ENCODE data around the gene BBS9. TPM values are rescaled to one million over a fixed set of nuclear protein-coding genes. Genes with fewer than 3 reads are reported as not detected.

Gene BBS9
- total RNA-seq, 1 experiment from 2014 or later = 5.1 TPM

- Mint-ChIP-seq H3K27ac (ENCODE audit: low read depth, unreplicated experiment) (no peak overlapping the region), H3K36me3 (ENCODE audit: insufficient read depth, unreplicated experiment) (peaks cover 55% of the 10 kb centered on the region), H3K4me3 (ENCODE audit: unreplicated experiment) (no peak overlapping the region), H3K9me3 (ENCODE audit: unreplicated experiment) (no peaks in the 10 kb centered on the region), H3K4me1 (ENCODE audit: insufficient read depth, unreplicated experiment) (no peaks in the 10 kb centered on the region), H3K27me3 (ENCODE audit: insufficient read depth, unreplicated experiment) (no peaks in the 10 kb centered on the region)
- no peak for TF ChIP-seq CTCF (IDR thresholded peaks at IDR 0.05; ENCODE audit: unreplicated experiment)
- POLR2A ChIA-PET = interaction anchor here (2.0 kb wide), 1 partner anchor 39 kb away, joined by 6 read pairs; the partner anchor contains the start of gene NT5C3A
- no peak for DNase-seq (ENCODE audit: unreplicated experiment)
- CTCF ChIA-PET = interaction anchor here (1.8 to 1.9 kb wide), 2 partner anchors 19 to 301 kb away, joined by 3 to 4 read pairs; no protein-coding TSS in a partner anchor
- intact Hi-C loops (cut with micrococcal nuclease) = no loop called here
- no TSS peak for BruUV-seq (replicated peaks)
These were observed 27.5 kb upstream of the BBS9 start for GRCh38 chr7:33101906-33102305.

DNA sequence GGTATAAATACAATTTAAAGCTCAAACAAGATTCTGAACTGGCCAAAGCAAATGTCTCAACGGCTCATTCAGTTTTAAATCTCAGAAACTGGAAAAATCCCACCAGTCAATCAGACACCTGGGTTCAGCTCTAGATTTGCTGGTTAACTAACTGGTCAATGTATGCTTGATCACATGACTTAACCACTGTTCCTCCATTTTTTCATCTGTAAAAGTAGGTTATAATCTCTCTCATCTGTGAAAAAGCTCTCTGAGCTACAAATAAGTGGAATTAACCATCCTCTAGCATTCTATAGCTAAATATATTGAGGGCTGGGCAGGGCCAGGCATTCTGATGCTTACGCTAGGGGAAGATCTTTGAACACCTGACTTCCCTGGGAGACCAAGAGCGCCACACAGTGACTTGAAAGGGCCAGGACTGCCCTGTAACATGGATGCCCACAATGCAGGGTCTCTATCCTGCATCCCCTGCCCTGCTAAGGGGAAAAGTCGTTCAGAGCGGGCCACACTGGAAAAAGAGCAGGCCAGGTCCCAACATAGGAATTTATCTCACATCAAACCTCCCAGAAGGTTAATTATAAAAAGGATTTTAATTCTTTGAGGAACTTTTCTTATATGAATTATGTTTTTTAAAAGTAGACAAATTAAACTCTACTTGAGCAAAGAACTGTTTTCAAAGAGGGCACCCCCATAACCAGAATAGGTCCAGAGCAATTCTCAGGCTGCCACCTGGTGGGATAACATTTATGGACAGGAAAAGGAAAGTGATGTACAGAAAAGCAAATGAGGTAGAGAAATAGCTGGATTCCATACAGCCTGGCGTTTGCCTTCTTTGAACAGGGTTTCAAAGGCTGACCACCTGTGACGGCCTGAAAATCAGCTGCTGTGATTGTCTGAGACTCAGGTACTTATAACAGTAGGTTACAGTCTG lies 22.0 kb upstream of the BBS9 start:
- DNase-seq (ENCODE audit: unreplicated experiment) = peak; percentile 58
- no TSS peak for BruUV-seq (replicated peaks)
- Mint-ChIP-seq H3K27me3 (ENCODE audit: insufficient read depth, unreplicated experiment) (peaks cover 9% of the 10 kb centered on the region), H3K4me1 (ENCODE audit: insufficient read depth, unreplicated experiment) (peaks cover 4% of the 10 kb centered on the region), H3K36me3 (ENCODE audit: insufficient read depth, unreplicated experiment) (peaks cover 21% of the 10 kb centered on the region), H3K4me3 (ENCODE audit: unreplicated experiment) (peak overlapping the region; percentile 80), H3K27ac (ENCODE audit: low read depth, unreplicated experiment) (no peak overlapping the region), H3K9me3 (ENCODE audit: unreplicated experiment) (no peaks in the 10 kb centered on the region)
- ChIA-PET CTCF (interaction anchor here (0.6 to 4.0 kb wide), 51 partner anchors 10 to 1642 kb away, joined by 3 to 31 read pairs (median 5); partner anchors contain the start of genes LSM5 and NT5C3A), POLR2A (interaction anchor here (0.8 to 4.2 kb wide), 16 partner anchors 9 to 216 kb away, joined by 3 to 44 read pairs (median 6); partner anchors contain the start of genes BBS9, FKBP9, KBTBD2 and NT5C3A)
- peak; percentile 51 for TF ChIP-seq CTCF (IDR thresholded peaks at IDR 0.05; ENCODE audit: unreplicated experiment)
- intact Hi-C loops (cut with micrococcal nuclease) = loop anchor here (1.0 to 5.0 kb wide), 7 partner anchors 21 to 415 kb away; partner anchors contain the start of genes BBS9 and NT5C3A

DNA sequence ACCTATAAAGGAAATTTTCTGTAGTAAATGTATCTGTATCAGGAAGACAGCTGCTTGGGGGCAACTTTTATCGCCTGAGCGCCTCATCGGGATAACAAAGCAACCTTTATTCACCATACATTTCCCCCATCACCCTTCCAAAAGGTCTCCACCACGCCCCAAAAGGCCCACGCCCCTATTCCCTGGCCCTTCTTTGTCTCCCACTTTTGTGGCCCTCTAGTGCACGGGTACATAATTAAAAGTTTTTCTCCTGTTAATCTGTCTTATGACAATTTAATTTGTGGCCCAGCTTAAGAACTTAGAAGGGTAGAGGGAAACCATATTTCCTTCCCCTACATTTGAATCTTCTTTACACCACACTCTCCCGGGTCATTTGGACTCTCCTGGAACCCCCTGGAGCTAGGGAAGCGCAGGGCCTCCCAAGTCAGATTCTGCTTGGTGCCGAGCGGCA lies 20.8 kb upstream of the BBS9 start:
- H3K4me3 Mint-ChIP-seq (ENCODE audit: unreplicated experiment) = peak overlapping the region; percentile 80
- intact Hi-C loops (cut with micrococcal nuclease) = loop anchor here (2.0 to 5.0 kb wide), 4 partner anchors 20 to 416 kb away; partner anchors contain the start of genes BBS9 and NT5C3A
- peaks cover 4% of the 10 kb centered on the region for H3K4me1 Mint-ChIP-seq (ENCODE audit: insufficient read depth, unreplicated experiment)
- no peak for DNase-seq (ENCODE audit: unreplicated experiment)
- no TSS peak for BruUV-seq (replicated peaks)
- peaks cover 9% of the 10 kb centered on the region for H3K27me3 Mint-ChIP-seq (ENCODE audit: insufficient read depth, unreplicated experiment)
- peaks cover 13% of the 10 kb centered on the region for H3K36me3 Mint-ChIP-seq (ENCODE audit: insufficient read depth, unreplicated experiment)
- TF ChIP-seq CTCF (IDR thresholded peaks at IDR 0.05; ENCODE audit: unreplicated experiment) = peak; percentile 15
- peak overlapping the region; percentile 80 for H3K27ac Mint-ChIP-seq (ENCODE audit: low read depth, unreplicated experiment)
- ChIA-PET CTCF (interaction anchor here (0.6 to 4.0 kb wide), 44 partner anchors 8 to 619 kb away, joined by 3 to 31 read pairs (median 5); partner anchors contain the start of genes BBS9, LSM5 and NT5C3A), POLR2A (interaction anchor here (0.7 to 4.2 kb wide), 21 partner anchors 12 to 447 kb away, joined by 3 to 44 read pairs (median 4); partner anchors contain the start of genes BBS9, FKBP9, KBTBD2 and NT5C3A)
- no peaks in the 10 kb centered on the region for H3K9me3 Mint-ChIP-seq (ENCODE audit: unreplicated experiment)

Data from MCF 10A (cell line).